Measurements from ENCODE around the gene NFKB1. TPM values are rescaled to one million over a fixed set of nuclear protein-coding genes. Genes with fewer than 3 reads are reported as not detected.

The NFKB1 gene
- total and polyA plus RNA-seq, 10 of the 15 experiments (the other 5 are each of a cell fraction or from before 2014, with no cell fraction given) = 8.7 to 110 (median 57.3) TPM

DNA sequence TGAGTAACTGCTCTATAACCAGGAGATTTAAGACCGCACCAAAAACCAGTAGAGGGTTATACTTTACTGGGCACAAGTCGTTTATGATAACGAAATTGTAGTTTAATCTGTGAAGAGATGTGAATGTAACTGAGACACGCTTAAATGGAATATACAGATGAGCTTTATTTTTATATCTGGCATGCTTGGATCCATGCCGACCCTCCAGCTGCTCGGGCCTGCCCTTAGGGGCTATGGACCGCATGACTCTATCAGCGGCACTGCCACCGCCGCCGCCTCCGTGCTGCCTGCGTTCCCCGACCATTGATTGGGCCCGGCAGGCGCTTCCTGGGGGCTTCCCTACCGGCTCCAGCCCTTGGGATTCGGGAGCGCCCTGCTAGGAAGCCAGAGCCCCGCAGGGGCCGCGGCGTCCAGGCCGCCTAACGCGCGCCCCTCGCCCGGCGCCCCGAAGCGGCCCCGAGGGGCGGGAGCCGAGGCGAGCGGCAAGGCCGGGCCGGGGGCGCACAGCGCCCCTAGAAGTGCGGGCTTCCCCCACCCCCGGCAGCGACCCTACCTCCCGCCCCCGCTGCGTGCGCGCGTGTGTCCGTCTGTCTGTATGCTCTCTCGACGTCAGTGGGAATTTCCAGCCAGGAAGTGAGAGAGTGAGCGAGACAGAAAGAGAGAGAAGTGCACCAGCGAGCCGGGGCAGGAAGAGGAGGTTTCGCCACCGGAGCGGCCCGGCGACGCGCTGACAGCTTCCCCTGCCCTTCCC, at the start of gene NFKB1 (continued):
- TF ChIP-seq BHLHE40 (IDR thresholded peaks at IDR 0.05; ENCODE audit: borderline replicate concordance in 1 of 2, low read depth in 2 of 2, low read length in 1 of 2) (peak in 1 of 2 experiments; percentile 60; a peak in 2 of 4 replicates), RFX5 (IDR thresholded peaks at IDR 0.05; ENCODE audit: low read depth, low read length) (no peak), CEBPB (IDR thresholded peaks at IDR 0.05; ENCODE audit: borderline replicate concordance in 1 of 2, low read depth in 2 of 2, low read length in 2 of 2) (no peak), RAD21 (IDR thresholded peaks at IDR 0.05; ENCODE audit: insufficient read depth, low read depth, low read length) (no peak), KDM1A (IDR thresholded peaks at IDR 0.05; ENCODE audit: borderline replicate concordance) (no peak), TCF3 (IDR thresholded peaks at IDR 0.05; ENCODE audit: borderline replicate concordance, insufficient read depth, low read depth, low read length) (peak; percentile 77; the same call in 1 of the 2 replicates), MEF2A (IDR thresholded peaks at IDR 0.05; ENCODE audit: insufficient read depth, low read depth, low read length) (peak; percentile 53; the same call in 1 of the 2 replicates), EED (IDR thresholded peaks at IDR 0.05; ENCODE audit: low read depth) (peak; percentile 74), CHD4 (IDR thresholded peaks at IDR 0.05) (no peak), SIX5 (IDR thresholded peaks at IDR 0.05; ENCODE audit: low read depth, low read length, severe bottlenecking) (no peak), JUNB (IDR thresholded peaks at IDR 0.05) (no peak), HDGF (IDR thresholded peaks at IDR 0.05) (no peak), POLR2AphosphoS5 (IDR thresholded peaks at IDR 0.05; ENCODE audit: low read length) (peak; percentile 81; the same call in 1 of the 2 replicates), RELA (IDR thresholded peaks at IDR 0.05; ENCODE audit: borderline replicate concordance, partially characterized antibody) (peak; percentile 100), ZBED1 (IDR thresholded peaks at IDR 0.05; ENCODE audit: borderline replicate concordance) (no peak), DPF2 (IDR thresholded peaks at IDR 0.05) (peak; percentile 87), IKZF2 (IDR thresholded peaks at IDR 0.05) (no peak; a peak in 1 of 4 replicates), KAT2A (conservative IDR thresholded peaks at IDR 0.05; ENCODE audit: control insufficient read depth, low read depth, low read length) (no peak), EZH2 (IDR thresholded peaks at IDR 0.05; ENCODE audit: borderline replicate concordance, control insufficient read depth, low read depth, low read length) (no peak), FOXK2 (IDR thresholded peaks at IDR 0.05) (no peak)
- TF ChIP-seq, protein P1, sequence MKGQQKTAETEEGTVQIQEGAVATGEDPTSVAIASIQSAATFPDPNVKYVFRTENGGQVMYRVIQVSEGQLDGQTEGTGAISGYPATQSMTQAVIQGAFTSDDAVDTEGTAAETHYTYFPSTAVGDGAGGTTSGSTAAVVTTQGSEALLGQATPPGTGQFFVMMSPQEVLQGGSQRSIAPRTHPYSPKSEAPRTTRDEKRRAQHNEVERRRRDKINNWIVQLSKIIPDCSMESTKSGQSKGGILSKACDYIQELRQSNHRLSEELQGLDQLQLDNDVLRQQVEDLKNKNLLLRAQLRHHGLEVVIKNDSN (IDR thresholded peaks at IDR 0.05; ENCODE audit: borderline replicate concordance, extremely low read length, insufficient read depth, low read depth, low read length) = no peak
- TF ChIP-seq, protein P2, sequence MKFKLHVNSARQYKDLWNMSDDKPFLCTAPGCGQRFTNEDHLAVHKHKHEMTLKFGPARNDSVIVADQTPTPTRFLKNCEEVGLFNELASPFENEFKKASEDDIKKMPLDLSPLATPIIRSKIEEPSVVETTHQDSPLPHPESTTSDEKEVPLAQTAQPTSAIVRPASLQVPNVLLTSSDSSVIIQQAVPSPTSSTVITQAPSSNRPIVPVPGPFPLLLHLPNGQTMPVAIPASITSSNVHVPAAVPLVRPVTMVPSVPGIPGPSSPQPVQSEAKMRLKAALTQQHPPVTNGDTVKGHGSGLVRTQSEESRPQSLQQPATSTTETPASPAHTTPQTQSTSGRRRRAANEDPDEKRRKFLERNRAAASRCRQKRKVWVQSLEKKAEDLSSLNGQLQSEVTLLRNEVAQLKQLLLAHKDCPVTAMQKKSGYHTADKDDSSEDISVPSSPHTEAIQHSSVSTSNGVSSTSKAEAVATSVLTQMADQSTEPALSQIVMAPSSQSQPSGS (IDR thresholded peaks at IDR 0.05; ENCODE audit: low read length) = 0 out of 2 replicates have a peak, but pooled peaks have one; percentile 20
- TF ChIP-seq, protein P3, sequence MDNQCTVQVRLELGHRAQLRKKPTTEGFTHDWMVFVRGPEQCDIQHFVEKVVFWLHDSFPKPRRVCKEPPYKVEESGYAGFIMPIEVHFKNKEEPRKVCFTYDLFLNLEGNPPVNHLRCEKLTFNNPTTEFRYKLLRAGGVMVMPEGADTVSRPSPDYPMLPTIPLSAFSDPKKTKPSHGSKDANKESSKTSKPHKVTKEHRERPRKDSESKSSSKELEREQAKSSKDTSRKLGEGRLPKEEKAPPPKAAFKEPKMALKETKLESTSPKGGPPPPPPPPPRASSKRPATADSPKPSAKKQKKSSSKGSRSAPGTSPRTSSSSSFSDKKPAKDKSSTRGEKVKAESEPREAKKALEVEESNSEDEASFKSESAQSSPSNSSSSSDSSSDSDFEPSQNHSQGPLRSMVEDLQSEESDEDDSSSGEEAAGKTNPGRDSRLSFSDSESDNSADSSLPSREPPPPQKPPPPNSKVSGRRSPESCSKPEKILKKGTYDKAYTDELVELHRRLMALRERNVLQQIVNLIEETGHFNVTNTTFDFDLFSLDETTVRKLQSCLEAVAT (IDR thresholded peaks at IDR 0.05) = peak; percentile 40; the same call in 1 of the 2 replicates
- TF ChIP-seq, protein P4, sequence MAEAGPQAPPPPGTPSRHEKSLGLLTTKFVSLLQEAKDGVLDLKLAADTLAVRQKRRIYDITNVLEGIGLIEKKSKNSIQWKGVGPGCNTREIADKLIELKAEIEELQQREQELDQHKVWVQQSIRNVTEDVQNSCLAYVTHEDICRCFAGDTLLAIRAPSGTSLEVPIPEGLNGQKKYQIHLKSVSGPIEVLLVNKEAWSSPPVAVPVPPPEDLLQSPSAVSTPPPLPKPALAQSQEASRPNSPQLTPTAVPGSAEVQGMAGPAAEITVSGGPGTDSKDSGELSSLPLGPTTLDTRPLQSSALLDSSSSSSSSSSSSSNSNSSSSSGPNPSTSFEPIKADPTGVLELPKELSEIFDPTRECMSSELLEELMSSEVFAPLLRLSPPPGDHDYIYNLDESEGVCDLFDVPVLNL (IDR thresholded peaks at IDR 0.05; ENCODE audit: low read depth, low read length) = no peak
- TF ChIP-seq, protein P5, sequence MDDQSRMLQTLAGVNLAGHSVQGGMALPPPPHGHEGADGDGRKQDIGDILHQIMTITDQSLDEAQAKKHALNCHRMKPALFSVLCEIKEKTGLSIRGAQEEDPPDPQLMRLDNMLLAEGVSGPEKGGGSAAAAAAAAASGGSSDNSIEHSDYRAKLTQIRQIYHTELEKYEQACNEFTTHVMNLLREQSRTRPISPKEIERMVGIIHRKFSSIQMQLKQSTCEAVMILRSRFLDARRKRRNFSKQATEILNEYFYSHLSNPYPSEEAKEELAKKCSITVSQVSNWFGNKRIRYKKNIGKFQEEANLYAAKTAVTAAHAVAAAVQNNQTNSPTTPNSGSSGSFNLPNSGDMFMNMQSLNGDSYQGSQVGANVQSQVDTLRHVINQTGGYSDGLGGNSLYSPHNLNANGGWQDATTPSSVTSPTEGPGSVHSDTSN (IDR thresholded peaks at IDR 0.05; ENCODE audit: insufficient replicate concordance, low read depth, low read length) = no peak
